ENCODE measurements around the gene L1TD1. TPM values are rescaled to one million over a fixed set of nuclear protein-coding genes. Genes with fewer than 3 reads are reported as not detected.
A peak's percentile ranks its signal among the peaks of the same experiment; 100 is the strongest.

L1TD1 gene
- total and polyA plus RNA-seq, 2 of the 13 experiments (the other 11 are each of a cell fraction or from before 2014, with no cell fraction given): not detected

DNA sequence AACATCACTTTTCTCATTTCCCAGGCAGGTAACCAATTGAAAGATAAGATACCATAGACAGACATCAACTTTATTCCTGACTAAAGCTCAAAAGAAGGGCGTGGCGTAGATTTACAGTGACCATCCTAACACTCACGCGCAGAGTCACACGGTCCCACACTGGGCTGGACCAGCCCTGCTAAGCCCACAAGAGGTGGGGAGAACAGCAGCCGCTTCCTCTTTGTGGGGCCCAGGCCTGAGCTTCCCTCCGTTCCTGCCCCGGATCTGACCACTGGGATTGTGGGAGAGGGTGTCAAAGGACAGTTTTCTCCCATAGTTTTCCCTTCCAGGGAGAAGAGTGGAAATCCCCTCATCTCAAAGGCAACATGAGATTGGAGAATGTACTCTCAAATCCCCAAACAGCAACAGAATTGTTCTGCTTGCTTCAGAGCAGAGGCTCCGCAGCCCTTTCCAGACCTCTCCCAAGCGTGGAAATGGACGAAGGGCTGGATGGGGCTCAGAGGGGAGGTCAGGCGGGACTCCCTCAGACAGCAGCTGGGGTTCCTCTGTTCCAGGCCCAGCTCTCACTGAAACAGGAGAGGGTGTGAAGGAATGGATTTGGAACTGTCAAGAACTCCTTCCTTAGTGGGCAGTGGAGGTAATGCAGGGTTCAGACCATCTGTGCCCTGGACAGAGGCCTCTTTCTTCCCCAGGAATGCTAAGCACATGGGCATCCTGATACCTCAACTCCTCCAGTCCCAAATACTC is 33.7 kb downstream of the L1TD1 start (continued):
- TF ChIP-seq, protein P1, sequence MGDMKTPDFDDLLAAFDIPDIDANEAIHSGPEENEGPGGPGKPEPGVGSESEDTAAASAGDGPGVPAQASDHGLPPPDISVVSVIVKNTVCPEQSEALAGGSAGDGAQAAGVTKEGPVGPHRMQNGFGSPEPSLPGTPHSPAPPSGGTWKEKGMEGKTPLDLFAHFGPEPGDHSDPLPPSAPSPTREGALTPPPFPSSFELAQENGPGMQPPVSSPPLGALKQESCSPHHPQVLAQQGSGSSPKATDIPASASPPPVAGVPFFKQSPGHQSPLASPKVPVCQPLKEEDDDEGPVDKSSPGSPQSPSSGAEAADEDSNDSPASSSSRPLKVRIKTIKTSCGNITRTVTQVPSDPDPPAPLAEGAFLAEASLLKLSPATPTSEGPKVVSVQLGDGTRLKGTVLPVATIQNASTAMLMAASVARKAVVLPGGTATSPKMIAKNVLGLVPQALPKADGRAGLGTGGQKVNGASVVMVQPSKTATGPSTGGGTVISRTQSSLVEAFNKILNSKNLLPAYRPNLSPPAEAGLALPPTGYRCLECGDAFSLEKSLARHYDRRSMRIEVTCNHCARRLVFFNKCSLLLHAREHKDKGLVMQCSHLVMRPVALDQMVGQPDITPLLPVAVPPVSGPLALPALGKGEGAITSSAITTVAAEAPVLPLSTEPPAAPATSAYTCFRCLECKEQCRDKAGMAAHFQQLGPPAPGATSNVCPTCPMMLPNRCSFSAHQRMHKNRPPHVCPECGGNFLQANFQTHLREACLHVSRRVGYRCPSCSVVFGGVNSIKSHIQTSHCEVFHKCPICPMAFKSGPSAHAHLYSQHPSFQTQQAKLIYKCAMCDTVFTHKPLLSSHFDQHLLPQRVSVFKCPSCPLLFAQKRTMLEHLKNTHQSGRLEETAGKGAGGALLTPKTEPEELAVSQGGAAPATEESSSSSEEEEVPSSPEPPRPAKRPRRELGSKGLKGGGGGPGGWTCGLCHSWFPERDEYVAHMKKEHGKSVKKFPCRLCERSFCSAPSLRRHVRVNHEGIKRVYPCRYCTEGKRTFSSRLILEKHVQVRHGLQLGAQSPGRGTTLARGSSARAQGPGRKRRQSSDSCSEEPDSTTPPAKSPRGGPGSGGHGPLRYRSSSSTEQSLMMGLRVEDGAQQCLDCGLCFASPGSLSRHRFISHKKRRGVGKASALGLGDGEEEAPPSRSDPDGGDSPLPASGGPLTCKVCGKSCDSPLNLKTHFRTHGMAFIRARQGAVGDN (CRISPR knock-in tag; IDR thresholded peaks at IDR 0.05): 0 out of 2 replicates have a peak, but pooled peaks have one; percentile 34
- TF ChIP-seq, protein P2, sequence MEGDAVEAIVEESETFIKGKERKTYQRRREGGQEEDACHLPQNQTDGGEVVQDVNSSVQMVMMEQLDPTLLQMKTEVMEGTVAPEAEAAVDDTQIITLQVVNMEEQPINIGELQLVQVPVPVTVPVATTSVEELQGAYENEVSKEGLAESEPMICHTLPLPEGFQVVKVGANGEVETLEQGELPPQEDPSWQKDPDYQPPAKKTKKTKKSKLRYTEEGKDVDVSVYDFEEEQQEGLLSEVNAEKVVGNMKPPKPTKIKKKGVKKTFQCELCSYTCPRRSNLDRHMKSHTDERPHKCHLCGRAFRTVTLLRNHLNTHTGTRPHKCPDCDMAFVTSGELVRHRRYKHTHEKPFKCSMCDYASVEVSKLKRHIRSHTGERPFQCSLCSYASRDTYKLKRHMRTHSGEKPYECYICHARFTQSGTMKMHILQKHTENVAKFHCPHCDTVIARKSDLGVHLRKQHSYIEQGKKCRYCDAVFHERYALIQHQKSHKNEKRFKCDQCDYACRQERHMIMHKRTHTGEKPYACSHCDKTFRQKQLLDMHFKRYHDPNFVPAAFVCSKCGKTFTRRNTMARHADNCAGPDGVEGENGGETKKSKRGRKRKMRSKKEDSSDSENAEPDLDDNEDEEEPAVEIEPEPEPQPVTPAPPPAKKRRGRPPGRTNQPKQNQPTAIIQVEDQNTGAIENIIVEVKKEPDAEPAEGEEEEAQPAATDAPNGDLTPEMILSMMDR (CRISPR knock-in tag; IDR thresholded peaks at IDR 0.05): no peak
- TF ChIP-seq, protein P3, sequence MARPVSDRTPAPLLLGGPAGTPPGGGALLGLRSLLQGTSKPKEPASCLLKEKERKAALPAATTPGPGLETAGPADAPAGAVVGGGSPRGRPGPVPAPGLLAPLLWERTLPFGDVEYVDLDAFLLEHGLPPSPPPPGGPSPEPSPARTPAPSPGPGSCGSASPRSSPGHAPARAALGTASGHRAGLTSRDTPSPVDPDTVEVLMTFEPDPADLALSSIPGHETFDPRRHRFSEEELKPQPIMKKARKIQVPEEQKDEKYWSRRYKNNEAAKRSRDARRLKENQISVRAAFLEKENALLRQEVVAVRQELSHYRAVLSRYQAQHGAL (CRISPR knock-in tag; IDR thresholded peaks at IDR 0.05; ENCODE audit: not compliant biosample characterization): no peak
- TF ChIP-seq ZNF557 (CRISPR knock-in tag; IDR thresholded peaks at IDR 0.05): no peak
- TF ChIP-seq ZNF143 (CRISPR knock-in tag; IDR thresholded peaks at IDR 0.05): 0 out of 2 replicates have a peak, but pooled peaks have one; percentile 26
- TF ChIP-seq, protein P4, sequence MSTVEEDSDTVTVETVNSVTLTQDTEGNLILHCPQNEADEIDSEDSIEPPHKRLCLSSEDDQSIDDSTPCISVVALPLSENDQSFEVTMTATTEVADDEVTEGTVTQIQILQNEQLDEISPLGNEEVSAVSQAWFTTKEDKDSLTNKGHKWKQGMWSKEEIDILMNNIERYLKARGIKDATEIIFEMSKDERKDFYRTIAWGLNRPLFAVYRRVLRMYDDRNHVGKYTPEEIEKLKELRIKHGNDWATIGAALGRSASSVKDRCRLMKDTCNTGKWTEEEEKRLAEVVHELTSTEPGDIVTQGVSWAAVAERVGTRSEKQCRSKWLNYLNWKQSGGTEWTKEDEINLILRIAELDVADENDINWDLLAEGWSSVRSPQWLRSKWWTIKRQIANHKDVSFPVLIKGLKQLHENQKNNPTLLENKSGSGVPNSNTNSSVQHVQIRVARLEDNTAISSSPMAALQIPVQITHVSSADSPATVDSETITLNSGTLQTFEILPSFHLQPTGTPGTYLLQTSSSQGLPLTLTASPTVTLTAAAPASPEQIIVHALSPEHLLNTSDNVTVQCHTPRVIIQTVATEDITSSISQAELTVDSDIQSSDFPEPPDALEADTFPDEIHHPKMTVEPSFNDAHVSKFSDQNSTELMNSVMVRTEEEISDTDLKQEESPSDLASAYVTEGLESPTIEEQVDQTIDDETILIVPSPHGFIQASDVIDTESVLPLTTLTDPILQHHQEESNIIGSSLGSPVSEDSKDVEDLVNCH (CRISPR knock-in tag; IDR thresholded peaks at IDR 0.05): no peak
- TF ChIP-seq, protein P5, sequence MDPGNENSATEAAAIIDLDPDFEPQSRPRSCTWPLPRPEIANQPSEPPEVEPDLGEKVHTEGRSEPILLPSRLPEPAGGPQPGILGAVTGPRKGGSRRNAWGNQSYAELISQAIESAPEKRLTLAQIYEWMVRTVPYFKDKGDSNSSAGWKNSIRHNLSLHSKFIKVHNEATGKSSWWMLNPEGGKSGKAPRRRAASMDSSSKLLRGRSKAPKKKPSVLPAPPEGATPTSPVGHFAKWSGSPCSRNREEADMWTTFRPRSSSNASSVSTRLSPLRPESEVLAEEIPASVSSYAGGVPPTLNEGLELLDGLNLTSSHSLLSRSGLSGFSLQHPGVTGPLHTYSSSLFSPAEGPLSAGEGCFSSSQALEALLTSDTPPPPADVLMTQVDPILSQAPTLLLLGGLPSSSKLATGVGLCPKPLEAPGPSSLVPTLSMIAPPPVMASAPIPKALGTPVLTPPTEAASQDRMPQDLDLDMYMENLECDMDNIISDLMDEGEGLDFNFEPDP (CRISPR knock-in tag; conservative IDR thresholded peaks at IDR 0.05): 0 out of 2 replicates have a peak, but pooled peaks have one; percentile 55
- TF ChIP-seq, protein P6, sequence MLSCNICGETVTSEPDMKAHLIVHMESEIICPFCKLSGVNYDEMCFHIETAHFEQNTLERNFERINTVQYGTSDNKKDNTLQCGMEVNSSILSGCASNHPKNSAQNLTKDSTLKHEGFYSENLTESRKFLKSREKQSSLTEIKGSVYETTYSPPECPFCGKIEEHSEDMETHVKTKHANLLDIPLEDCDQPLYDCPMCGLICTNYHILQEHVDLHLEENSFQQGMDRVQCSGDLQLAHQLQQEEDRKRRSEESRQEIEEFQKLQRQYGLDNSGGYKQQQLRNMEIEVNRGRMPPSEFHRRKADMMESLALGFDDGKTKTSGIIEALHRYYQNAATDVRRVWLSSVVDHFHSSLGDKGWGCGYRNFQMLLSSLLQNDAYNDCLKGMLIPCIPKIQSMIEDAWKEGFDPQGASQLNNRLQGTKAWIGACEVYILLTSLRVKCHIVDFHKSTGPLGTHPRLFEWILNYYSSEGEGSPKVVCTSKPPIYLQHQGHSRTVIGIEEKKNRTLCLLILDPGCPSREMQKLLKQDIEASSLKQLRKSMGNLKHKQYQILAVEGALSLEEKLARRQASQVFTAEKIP (CRISPR knock-in tag; IDR thresholded peaks at IDR 0.05; ENCODE audit: borderline replicate concordance): no peak
- TF ChIP-seq ZMYM2 (CRISPR knock-in tag; IDR thresholded peaks at IDR 0.05): peak; percentile 42; the same call in 1 of the 2 replicates
- no peak for TF ChIP-seq ZNF180 (CRISPR knock-in tag; IDR thresholded peaks at IDR 0.05; ENCODE audit: borderline replicate concordance, low read depth)
- TF ChIP-seq, protein P7, sequence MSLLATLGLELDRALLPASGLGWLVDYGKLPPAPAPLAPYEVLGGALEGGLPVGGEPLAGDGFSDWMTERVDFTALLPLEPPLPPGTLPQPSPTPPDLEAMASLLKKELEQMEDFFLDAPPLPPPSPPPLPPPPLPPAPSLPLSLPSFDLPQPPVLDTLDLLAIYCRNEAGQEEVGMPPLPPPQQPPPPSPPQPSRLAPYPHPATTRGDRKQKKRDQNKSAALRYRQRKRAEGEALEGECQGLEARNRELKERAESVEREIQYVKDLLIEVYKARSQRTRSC (CRISPR knock-in tag; IDR thresholded peaks at IDR 0.05; ENCODE audit: low read depth): no peak
- TF ChIP-seq KMT2B (CRISPR knock-in tag; IDR thresholded peaks at IDR 0.05): no peak
- no peak for TF ChIP-seq ZNF7 (CRISPR knock-in tag; IDR thresholded peaks at IDR 0.05)
- no peak for TF ChIP-seq NR2F6 (IDR thresholded peaks at IDR 0.05)
- no peak for TF ChIP-seq NR2F6 (CRISPR knock-in tag; IDR thresholded peaks at IDR 0.05)
